Measurements from ENCODE around the gene PFDN4.
A peak's percentile ranks its signal among the peaks of the same experiment; 100 is the strongest.
"Not testable (repeated sequence)": the region's sequence is repeated elsewhere in the genome, so short reads cannot be mapped to it uniquely, and the experiment has no call there.

The PFDN4 gene

GRCh38 chr20:54201268-54201846, 6.5 kb upstream of the PFDN4 start:
- DNase-seq = no peak

DNA sequence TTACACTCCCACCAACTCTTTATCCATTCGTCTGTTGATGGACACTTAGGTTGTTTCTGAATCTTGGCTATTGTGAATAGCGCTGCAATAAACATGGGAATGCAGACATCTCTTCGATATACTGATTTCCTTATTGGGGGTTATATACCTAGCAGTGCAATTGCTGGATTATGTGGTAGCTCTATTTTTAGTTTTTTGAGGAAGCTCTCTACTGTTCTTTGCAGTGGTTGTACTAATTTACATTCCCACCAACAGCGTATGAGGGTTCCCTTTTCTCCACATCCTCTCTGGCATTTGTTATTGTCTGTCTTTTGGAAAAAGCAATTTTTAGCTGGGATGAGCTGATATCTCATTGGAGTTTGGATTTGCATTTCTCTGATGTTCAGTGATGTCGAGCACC, 4.6 kb upstream of the PFDN4 start:
- DNase-seq = no peak

DNA sequence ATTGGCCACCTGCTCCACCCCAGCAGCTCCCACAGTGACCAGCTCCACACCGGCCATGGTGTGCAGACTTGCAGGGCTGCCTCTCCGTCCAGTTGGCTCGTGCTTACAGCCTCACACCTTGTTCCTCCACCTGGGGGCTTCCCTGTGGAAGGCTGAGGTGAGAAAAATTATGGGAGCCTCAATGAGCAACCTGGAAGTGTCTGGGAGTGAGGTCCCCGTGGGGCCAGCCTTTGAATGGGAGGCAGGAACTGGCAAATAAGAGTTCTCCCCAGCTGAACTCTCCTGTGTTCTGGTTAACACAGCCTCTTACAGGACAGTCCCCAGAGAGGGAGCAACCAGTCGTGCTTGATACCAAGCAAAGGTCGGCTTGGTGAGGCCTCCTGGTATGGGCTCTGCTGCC, 3.8 kb upstream of the PFDN4 start:
- DNase-seq = no peak

- DNase-seq = no peak
These were observed 3.4 kb upstream of the PFDN4 start for GRCh38 chr20:54204481-54204880.

DNA sequence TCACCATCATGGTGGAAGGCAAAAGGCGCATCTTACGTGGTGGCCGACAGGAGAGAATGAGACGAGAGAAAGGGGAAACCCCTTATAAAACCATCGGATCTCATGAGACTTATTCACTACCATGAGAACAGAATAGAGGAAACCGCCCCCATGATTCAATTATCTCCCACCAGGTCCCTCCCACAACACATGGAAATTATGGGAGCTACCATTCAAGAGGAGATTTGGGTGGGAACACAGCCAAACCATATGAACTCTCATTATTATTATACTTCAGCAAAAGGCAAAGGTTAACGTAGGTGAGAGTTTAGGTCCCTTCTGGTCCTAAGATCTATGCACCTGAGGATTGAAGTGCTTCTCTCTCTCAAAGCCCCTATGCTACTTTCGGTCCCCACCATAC, 2.4 kb upstream of the PFDN4 start:
- no peak for DNase-seq

GRCh38 chr20:54207053-54207742, 689 bp upstream of the PFDN4 start:
- DNase-seq = no peak

DNA sequence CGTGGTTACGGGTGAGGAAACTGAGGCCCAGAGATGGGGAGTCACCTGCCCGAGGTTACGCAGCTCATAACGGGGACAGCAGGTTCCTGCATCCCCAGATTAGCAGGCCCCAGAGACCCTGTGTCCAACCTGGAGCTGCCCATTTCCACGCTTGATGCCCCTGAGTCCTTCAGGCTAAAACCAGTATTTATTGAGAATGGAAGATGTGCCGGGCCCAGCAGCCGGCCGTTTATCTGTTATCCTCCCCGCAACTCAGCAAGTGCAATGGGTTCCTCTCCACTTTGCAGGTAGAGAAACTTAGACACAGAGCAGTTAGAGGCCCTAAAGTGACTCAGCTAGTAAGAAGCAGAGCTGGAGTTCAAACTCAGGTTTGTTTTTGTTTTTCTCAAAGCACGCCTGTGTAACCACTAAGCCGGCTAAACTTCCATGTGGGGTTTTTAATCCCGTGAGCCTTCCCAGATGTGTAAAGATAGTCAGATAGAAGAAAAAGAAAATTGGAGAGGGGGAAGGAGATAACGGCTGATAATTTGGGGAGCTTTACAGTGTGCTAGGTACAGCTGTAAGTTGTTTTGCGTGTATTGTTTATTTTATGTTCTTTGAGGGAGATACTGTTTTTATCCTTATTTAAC, 775 bp downstream of the PFDN4 start:
- DNase-seq = peak; percentile 51

GRCh38 chr20:54209216-54209813, 1.4 kb downstream of the PFDN4 start:
- DNase-seq = no peak

DNA sequence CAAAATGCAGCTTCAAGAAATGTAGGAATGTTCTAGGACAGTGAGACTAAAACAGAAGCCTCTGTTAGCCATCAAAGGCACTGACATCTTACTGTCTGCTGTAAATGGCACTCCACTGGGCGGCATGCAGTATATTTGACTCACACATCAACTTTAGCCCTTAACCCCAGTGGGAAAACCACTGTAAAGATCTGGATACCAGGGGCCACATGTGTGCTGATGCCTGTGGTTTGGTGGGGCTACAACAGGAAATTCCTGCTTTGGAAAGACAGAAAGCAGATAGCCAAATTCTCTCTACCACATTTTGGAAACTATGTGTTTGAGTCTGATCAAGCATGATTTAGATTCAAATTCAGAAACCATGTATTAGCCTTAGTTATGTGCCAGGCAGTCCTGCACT, 4.3 kb downstream of the PFDN4 start:
- DNase-seq = no peak

DNA sequence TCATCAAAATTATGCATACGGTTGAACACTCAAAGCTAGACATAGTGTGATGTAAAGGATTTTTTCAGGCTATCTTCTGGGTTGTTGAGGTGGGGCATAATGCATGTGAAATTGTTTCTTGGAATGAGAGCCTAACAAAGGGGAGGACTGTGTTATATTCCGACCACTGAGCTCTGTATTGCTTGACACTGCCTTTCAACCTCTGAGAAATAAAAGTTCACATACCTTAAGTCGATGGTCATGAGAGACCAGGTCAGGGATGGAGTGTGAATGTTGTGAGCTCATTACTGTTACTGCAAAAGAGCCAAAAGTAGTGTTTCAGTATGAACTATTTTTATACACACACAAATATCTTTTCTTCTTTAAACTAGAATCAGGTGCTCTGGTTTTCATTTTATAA, 5.0 kb downstream of the PFDN4 start:
- no peak for DNase-seq

DNA sequence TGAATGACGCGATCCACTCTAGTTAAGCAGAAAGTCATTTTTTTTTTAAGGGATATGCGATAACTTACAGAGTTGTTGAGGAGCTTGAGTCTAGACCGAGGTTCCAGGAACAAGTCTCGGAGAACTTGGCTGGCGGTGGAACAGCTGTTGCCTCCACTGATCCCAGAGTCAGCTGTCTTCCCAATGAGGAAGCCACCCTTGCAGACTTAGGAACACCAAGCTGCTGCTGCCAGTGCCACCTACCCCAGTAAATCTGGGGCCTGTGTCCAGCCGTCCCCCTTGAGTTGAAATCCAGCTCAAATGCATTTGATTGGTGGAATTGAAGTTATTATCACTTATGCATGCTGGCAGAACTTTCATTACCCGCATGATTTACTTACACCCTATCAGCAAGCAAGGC, 6.7 kb downstream of the PFDN4 start:
- DNase-seq = no peak

DNA sequence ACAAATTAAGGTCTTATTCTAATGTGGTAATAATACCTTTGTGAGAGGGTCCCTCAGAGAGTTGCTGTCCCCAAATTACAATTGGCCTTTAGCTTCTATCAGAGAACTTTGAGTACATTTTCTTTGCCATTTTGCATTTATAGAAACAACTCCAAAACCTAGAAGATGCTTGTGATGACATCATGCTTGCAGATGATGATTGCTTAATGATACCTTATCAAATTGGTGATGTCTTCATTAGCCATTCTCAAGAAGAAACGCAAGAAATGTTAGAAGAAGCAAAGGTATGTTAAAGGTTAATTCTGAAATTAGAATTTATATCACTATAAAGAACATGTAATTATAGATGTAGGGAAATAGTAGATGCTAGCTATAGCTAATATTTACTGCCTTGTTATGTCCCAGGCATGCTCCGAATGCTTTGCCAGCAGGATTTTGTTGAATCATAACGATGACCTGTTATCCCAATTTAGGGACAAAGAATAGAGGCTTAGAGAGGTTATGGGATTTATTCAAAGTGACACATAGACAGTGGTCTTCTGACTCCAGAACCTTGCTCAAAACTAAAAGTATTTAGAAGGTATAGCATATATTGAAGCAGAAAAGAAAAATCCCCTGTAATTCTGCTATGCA, 7.4 kb downstream of the PFDN4 start:
- DNase-seq = no peak

DNA sequence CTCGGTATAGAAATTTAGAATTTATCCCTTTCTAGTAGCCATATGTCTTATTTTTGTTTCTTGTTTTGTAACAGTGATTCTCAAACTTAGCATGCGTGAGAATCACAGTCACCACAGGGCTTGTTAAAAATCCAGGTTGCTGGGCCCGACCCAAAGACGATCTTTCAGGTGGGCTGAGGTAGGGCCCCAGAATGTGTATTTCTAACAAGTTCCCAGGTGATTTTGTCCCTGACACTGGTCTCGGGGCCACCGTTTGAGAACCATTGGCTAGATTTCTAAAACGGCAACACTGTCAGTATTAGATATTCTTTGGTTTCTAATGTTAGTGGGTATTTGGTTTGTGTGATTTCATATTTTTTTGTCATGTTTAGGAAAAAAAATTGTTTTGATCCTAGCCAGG, 9.9 kb downstream of the PFDN4 start:
- DNase-seq = no peak

DNA sequence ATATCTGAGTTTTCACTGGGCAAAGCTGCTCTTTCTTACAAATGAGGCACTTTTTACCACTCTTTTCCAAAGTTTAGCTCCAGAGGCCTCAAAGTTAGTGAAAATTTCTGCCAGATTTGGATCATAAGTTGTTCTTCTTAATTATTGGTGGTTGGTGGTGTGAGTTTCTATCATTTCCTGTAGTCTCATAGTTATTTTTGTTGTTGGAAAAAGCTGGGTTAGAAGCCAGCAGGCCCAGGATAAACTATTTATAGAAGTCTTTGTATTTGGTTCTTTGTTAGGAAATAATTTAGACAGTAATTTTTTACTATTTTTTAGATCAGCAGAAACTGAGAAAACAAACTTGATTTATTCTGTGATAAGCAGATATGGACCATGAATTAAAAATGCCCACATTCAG, 10.6 kb downstream of the PFDN4 start:
- no peak for DNase-seq

- DNase-seq = peak; percentile 59
These were observed 12.0 kb downstream of the PFDN4 start for GRCh38 chr20:54219751-54220426.

DNA sequence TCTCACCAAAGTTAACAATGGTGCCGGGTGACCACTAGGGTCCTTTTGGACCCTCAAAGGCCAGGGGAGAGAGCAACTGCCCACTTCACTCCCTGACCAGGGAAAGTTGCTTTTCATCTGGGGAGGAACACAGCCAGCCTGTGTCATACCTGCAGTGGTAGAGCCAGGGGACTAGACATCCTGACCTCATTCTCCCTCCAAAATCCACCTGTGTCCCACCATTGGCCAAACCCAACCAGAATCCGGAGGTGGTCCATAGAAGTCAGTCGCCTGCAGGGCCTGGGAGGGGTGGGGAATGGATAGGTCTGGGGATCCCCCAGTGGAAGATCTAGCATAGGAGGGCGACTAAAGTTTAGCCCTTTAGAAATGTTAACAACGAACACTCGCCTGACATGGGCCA, 12.8 kb downstream of the PFDN4 start:
- no peak for DNase-seq

GRCh38 chr20:54221353-54221752, 13.5 kb downstream of the PFDN4 start:
- DNase-seq = peak; percentile 22

- no peak for DNase-seq
These were observed 14.4 kb downstream of the PFDN4 start for GRCh38 chr20:54221996-54222890.

GRCh38 chr20:54223285-54223684, 15.4 kb downstream of the PFDN4 start:
- no peak for DNase-seq

GRCh38 chr20:54223751-54224150, 15.9 kb downstream of the PFDN4 start:
- no peak for DNase-seq

DNA sequence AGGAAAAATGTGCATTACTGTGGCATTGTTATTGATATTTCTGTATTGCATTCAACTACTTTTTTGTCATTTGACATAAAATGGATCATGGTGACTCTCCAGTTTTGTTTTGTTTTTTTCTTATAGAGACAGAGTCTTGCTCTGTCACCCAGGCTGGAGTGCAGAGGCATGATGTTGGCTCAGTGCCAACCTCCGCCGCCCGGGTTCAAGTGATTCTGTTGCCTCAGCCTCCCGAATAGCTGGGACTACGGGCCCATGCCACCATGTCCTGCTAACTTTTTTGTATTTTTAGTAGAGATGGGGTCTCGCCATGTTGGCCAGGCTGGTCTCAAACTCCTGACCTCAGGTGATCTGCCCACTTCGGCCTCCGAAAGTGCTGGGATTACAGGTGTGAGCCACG, 16.8 kb downstream of the PFDN4 start:
- not testable (repeated sequence) for DNase-seq

DNA sequence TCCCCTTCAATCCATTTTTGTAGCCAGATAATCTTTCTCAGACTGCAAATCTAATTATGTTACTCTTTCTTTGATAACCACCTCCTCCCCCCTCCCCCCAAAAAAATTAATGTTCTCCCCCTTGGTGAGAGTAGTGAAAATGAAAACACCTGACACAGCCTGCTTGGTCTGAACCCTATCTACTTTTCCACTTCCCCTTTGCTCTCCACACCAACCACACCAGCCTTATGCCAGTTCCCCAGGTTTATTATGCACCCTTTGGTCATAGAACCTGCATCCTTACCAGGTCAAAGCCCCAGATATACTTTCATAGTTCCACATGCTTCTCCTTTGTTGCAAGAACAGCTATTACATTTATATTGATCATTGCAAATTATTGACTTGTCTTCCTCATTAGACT, 19.4 kb downstream of the PFDN4 start:
- DNase-seq = peak; percentile 23
